PFSK-1 (cell line): ENCODE measurements around the gene UCHL3.

ENCODE experiments used
- POLR2AphosphoS5 ChIP-seq: IDR thresholded peaks from 2 replicates; pipeline ENCODE4 v1.6.1; 2012; ENCODE audit warnings: low read depth, mild to moderate bottlenecking, control low read depth, low read length, moderate library complexity
- SIN3A ChIP-seq: IDR thresholded peaks from 2 replicates; pipeline ENCODE4 v1.6.1; 2012; ENCODE audit warnings: mild to moderate bottlenecking, low read length, moderate library complexity, borderline replicate concordance; ENCODE audit not compliant: insufficient read depth

DNA sequence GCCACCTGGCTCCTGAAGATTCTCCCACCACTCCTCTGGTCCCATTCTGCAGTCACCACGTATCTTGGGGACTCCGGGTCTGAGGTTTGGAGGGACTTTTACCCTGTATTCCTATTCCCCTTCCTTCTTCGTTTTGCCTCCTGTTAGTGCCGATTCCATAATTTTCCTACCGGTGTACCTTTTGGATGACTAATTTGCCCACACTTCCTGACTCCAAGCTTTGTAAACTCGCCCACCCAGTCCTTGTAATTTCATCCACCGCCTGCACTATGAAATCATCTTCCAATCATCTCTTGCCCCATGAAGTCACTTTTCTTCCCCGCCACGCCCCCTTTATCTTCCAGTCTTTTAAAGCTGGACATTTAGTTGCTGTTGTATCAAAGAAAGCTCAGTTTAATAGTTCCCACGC is 572 bp downstream of the UCHL3 start:
- TF ChIP-seq POLR2AphosphoS5 (no peak), SIN3A (no peak)
